KMS-11 (cell line): ENCODE measurements around the gene FDCSP.
A peak's percentile ranks its signal among the peaks of the same experiment; 100 is the strongest.

ENCODE experiments used
- H2AFZ ChIP-seq: fragments of 200-600 bp; sonication (generic); 2 replicates; pipeline ENCODE4 v1.6.1; 2016; ENCODE audit warnings: antibody characterized with exemption, mixed run types, low read depth
- H3K27ac ChIP-seq: fragments of 200-600 bp; sonication (generic); 2 replicates; pipeline ENCODE4 v1.6.1; 2016; ENCODE audit warnings: mild to moderate bottlenecking, mixed run types
- H3K27me3 ChIP-seq: fragments of 200-600 bp; sonication (generic); 2 replicates; pipeline ENCODE4 v1.6.1; 2017; ENCODE audit warnings: mild to moderate bottlenecking, low read depth, mixed run types, moderate library complexity; ENCODE audit not compliant: insufficient read depth
- H3K36me3 ChIP-seq: fragments of 200-600 bp; sonication (generic); 2 replicates; pipeline ENCODE4 v1.6.1; 2017; ENCODE audit warnings: mild to moderate bottlenecking, mixed run types; ENCODE audit not compliant: insufficient read depth
- H3K4me1 ChIP-seq: fragments of 200-600 bp; sonication (generic); 2 replicates; pipeline ENCODE4 v1.6.1; 2016; ENCODE audit warnings: mild to moderate bottlenecking, low read depth, mixed run types; ENCODE audit not compliant: poor library complexity, severe bottlenecking
- H3K4me2 ChIP-seq: fragments of 200-600 bp; sonication (generic); 2 replicates; pipeline ENCODE4 v1.7.0; 2016; ENCODE audit warnings: mild to moderate bottlenecking, mixed run types
- H3K4me3 ChIP-seq: fragments of 200-600 bp; sonication (generic); IDR thresholded peaks from 2 replicates; pipeline ENCODE4 v1.6.1; 2017; ENCODE audit warnings: low read depth, low read length, mixed read lengths; ENCODE audit not compliant: insufficient read depth
- H3K79me2 ChIP-seq: fragments of 200-600 bp; sonication (generic); 2 replicates; pipeline ENCODE4 v1.6.1; 2016; ENCODE audit warnings: low read depth, mixed run types; ENCODE audit not compliant: insufficient read depth
- H3K9ac ChIP-seq: fragments of 200-600 bp; sonication (generic); 2 replicates; pipeline ENCODE4 v1.6.1; 2016; ENCODE audit warnings: mild to moderate bottlenecking, mixed run types
- H4K20me1 ChIP-seq: fragments of 200-600 bp; sonication (generic); 2 replicates; pipeline ENCODE4 v1.6.1; 2016; ENCODE audit warnings: mild to moderate bottlenecking, mixed run types; ENCODE audit not compliant: insufficient read depth
- CTCF ChIP-seq: fragments of 200-600 bp; sonication (generic); conservative IDR thresholded peaks from 2 replicates; pipeline ENCODE4 v1.6.1; 2017; ENCODE audit warnings: low read depth, mild to moderate bottlenecking, antibody characterized with exemption, low read length, moderate library complexity, mixed read lengths

FDCSP gene

GRCh38 chr4:70181864-70182263 lies 44.1 kb upstream of the FDCSP start:
- Histone ChIP-seq H3K4me1 (no peaks in the 10 kb centered on the region), H4K20me1 (no peaks in the 10 kb centered on the region), H3K27me3 (no peaks in the 10 kb centered on the region), H3K79me2 (no peaks in the 10 kb centered on the region), H3K4me2 (no peak overlapping the region), H2AFZ (no peak overlapping the region), H3K4me3 (no peak overlapping the region), H3K27ac (no peak overlapping the region), H3K36me3 (no peaks in the 10 kb centered on the region), H3K9ac (no peak overlapping the region)
- no peak for TF ChIP-seq CTCF

GRCh38 chr4:70182517-70183167 lies 43.3 kb upstream of the FDCSP start:
- no peak for TF ChIP-seq CTCF
- no peak overlapping the region for H3K27ac ChIP-seq
- H3K4me2 ChIP-seq = no peak overlapping the region
- no peak overlapping the region for H3K4me3 ChIP-seq
- no peaks in the 10 kb centered on the region for H4K20me1 ChIP-seq
- no peak overlapping the region for H3K9ac ChIP-seq
- H2AFZ ChIP-seq = no peak overlapping the region
- no peaks in the 10 kb centered on the region for H3K27me3 ChIP-seq
- H3K79me2 ChIP-seq = no peaks in the 10 kb centered on the region
- no peaks in the 10 kb centered on the region for H3K36me3 ChIP-seq
- no peaks in the 10 kb centered on the region for H3K4me1 ChIP-seq

GRCh38 chr4:70183168-70183939 lies 42.6 kb upstream of the FDCSP start:
- Histone ChIP-seq H3K9ac (no peak overlapping the region), H3K4me3 (no peak overlapping the region), H4K20me1 (no peaks in the 10 kb centered on the region), H3K27me3 (no peaks in the 10 kb centered on the region), H3K79me2 (no peaks in the 10 kb centered on the region), H2AFZ (no peak overlapping the region), H3K4me2 (no peak overlapping the region), H3K36me3 (no peaks in the 10 kb centered on the region), H3K27ac (no peak overlapping the region), H3K4me1 (no peaks in the 10 kb centered on the region)
- peak; percentile 96 for TF ChIP-seq CTCF

GRCh38 chr4:70183940-70184246 lies 42.0 kb upstream of the FDCSP start:
- Histone ChIP-seq H3K27me3 (no peaks in the 10 kb centered on the region), H2AFZ (no peak overlapping the region), H3K4me1 (no peaks in the 10 kb centered on the region), H4K20me1 (no peaks in the 10 kb centered on the region), H3K27ac (no peak overlapping the region), H3K4me2 (no peak overlapping the region), H3K79me2 (no peaks in the 10 kb centered on the region), H3K4me3 (no peak overlapping the region), H3K36me3 (no peaks in the 10 kb centered on the region), H3K9ac (no peak overlapping the region)
- TF ChIP-seq CTCF = peak; percentile 54
